CD14-positive monocyte (primary cell): Measurements from ENCODE around the gene ZNF768. TPM values are rescaled to one million over a fixed set of nuclear protein-coding genes. Genes with fewer than 3 reads are reported as not detected.

Experiments
- DNase-seq, 3 donors: peaks; one replicate each; pipeline ENCODE4 v3.0.0-alpha.2; 2011 to 2022
- H2AFZ ChIP-seq: 2 replicates; pipeline ENCODE4 v1.6.0; 2012; ENCODE audit warnings: mild to moderate bottlenecking, low read depth, low read length, inconsistent platforms; ENCODE audit not compliant: insufficient read depth, poor library complexity, severe bottlenecking
- H3K27ac ChIP-seq, 2 donors: 1 replicate in 1 of 2; 2 replicates in 1 of 2; pipeline ENCODE4 v1.5.1; 2012 to 2013; ENCODE audit warnings: low read length in 2 of 2, control low read depth in 1 of 2, inconsistent platforms in 1 of 2, low read depth in 1 of 2, mild to moderate bottlenecking in 1 of 2
- H3K27me3 ChIP-seq, 2 donors: one replicate each; pipeline versions ENCODE4 v1.6.0 to v1.6.1; 2011 to 2013; ENCODE audit warnings: low read length in 2 of 2; ENCODE audit not compliant: control insufficient read depth in 2 of 2, insufficient read depth in 2 of 2
- H3K36me3 ChIP-seq, 2 donors: replicated peaks in 1 of 2; 1 replicate in 1 of 2; 2 replicates in 1 of 2; pipeline versions ENCODE4 v1.5.1 to v1.6.1; 2012 to 2013; ENCODE audit warnings: low read length in 2 of 2, control low read depth in 1 of 2, inconsistent platforms in 1 of 2, mild to moderate bottlenecking in 1 of 2; ENCODE audit not compliant: insufficient read depth in 2 of 2, control insufficient read depth in 1 of 2
- H3K4me1 ChIP-seq, 2 donors: 1 replicate in 1 of 2; 2 replicates in 1 of 2; pipeline versions ENCODE4 v1.5.1 to v1.6.1; 2012 to 2013; ENCODE audit warnings: low read length in 2 of 2, control low read depth in 1 of 2, inconsistent platforms in 1 of 2, mild to moderate bottlenecking in 1 of 2, moderate library complexity in 1 of 2; ENCODE audit not compliant: insufficient read depth in 2 of 2, control insufficient read depth in 1 of 2
- H3K4me2 ChIP-seq: replicated peaks from 2 replicates; pipeline ENCODE3; 2012; ENCODE audit warnings: low read length, moderate library complexity, mild to moderate bottlenecking; ENCODE audit not compliant: poor library complexity, severe bottlenecking; ENCODE audit errors: extremely low read depth
- H3K4me3 ChIP-seq, 3 experiments: fragments of 200-600 bp in 1 of 3; sonication (generic) in 1 of 3; replicated peaks in 1 of 3; 1 replicate in 2 of 3; 2 replicates in 1 of 3; pipeline ENCODE4 v1.5.1; 2011 to 2013; ENCODE audit warnings: low read length in 3 of 3, mild to moderate bottlenecking in 3 of 3, control low read depth in 2 of 3, low read depth in 2 of 3, inconsistent platforms in 1 of 3, moderate library complexity in 1 of 3
- H3K79me2 ChIP-seq: 2 replicates; pipeline ENCODE4 v1.6.0; 2012; ENCODE audit warnings: mild to moderate bottlenecking, control low read depth, inconsistent platforms, low read length, moderate library complexity; ENCODE audit not compliant: insufficient read depth
- H3K9ac ChIP-seq: 2 replicates; pipeline ENCODE4 v1.6.0; 2017; ENCODE audit warnings: low read length, mild to moderate bottlenecking; ENCODE audit not compliant: insufficient read depth, poor library complexity, severe bottlenecking
- H3K9me3 ChIP-seq, 2 donors: replicated peaks in 1 of 2; 1 replicate in 1 of 2; 2 replicates in 1 of 2; pipeline versions ENCODE4 v1.5.1 to v1.6.1; 2012 to 2013; ENCODE audit warnings: low read length in 2 of 2, control low read depth in 1 of 2; ENCODE audit not compliant: control insufficient read depth in 1 of 2, insufficient read depth in 1 of 2
- H4K20me1 ChIP-seq: 2 replicates; pipeline ENCODE4 v1.6.0; 2012; ENCODE audit warnings: mild to moderate bottlenecking, low read length, control low read depth, moderate library complexity; ENCODE audit not compliant: insufficient read depth
- H3K27ac Mint-ChIP-seq, 7 donors: one replicate each; pipeline ENCODE4 v1.8.0; 2020; ENCODE audit warnings: mild to moderate bottlenecking in 7 of 7, mixed read lengths in 7 of 7, moderate library complexity in 6 of 7, inconsistent platforms in 2 of 7
- H3K27me3 Mint-ChIP-seq, 3 donors: one replicate each; pipeline ENCODE4 v1.8.0; 2021 to 2022; ENCODE audit warnings: low read depth in 3 of 3, mild to moderate bottlenecking in 3 of 3, mixed read lengths in 3 of 3, moderate library complexity in 3 of 3, inconsistent platforms in 1 of 3
- H3K36me3 Mint-ChIP-seq, 2 donors: one replicate each; pipeline ENCODE4 v1.8.0; 2020; ENCODE audit warnings: mixed read lengths in 2 of 2, inconsistent platforms in 1 of 2, mild to moderate bottlenecking in 1 of 2
- H3K4me1 Mint-ChIP-seq: one replicate; pipeline ENCODE4 v1.8.0; 2020; ENCODE audit warnings: mild to moderate bottlenecking, mixed read lengths
- H3K4me3 Mint-ChIP-seq, 2 donors: one replicate each; pipeline ENCODE4 v1.8.0; 2020; ENCODE audit warnings: mild to moderate bottlenecking in 2 of 2, mixed read lengths in 2 of 2, moderate library complexity in 1 of 2
- H3K9me3 Mint-ChIP-seq, 7 donors: one replicate each; pipeline ENCODE4 v1.8.0; 2020 to 2022; ENCODE audit warnings: mixed read lengths in 7 of 7, mild to moderate bottlenecking in 6 of 7, moderate library complexity in 6 of 7, inconsistent platforms in 2 of 7
- WGBS: methylation state at CpG from one replicate; pipeline ENCODE4 v1.1.5; 2013; ENCODE audit warnings: missing lambda C conversion rate; ENCODE audit not compliant: insufficient coverage; 5-methylcytosine and 5-hydroxymethylcytosine counted together
- intact Hi-C, 2 donors: fragments of 100-400 bp; cut with micrococcal nuclease; formaldehyde crosslinking; loops; one replicate each; pipeline versions ENCODE4 v1.15.0 to v1.15.1; 2023
- polyA plus RNA-seq, 3 donors: library from polyadenylated mRNA; depleted of rRNA in 1 of 3; unstranded in 2 of 3; stranded (reverse) in 1 of 3; fragments of 300-500 nt in 2 of 3; fragments of >200 nt in 1 of 3; fragmentation: Illumina TruSeq in 2 of 3; gene quantifications; 1 replicate in 2 of 3; 2 replicates in 1 of 3; pipeline ENCODE4 v1.2.3, GENCODE V29; 2012 to 2021
- TF ChIP-seq, protein P1 (sequence below): fragments of 200-600 bp; IDR thresholded peaks from one replicate; pipeline ENCODE4 v1.8.0; 2022; ENCODE audit warnings: antibody characterized with exemption, mild to moderate bottlenecking

Gene ZNF768
- polyA plus RNA-seq, 3 donors, result 2.8 to 13.4 (median 3.0) TPM

- Histone ChIP-seq H3K4me2 (no peak overlapping the region), H2AFZ (no peak overlapping the region), H4K20me1 (no peaks in the 10 kb centered on the region), H3K9ac (no peak overlapping the region), H3K4me1 (peaks cover 46 to 54% of the 10 kb centered on the region in 2 donors), H3K27ac (no peak overlapping the region), H3K79me2 (no peaks in the 10 kb centered on the region), H3K36me3 (no peaks in the 10 kb centered on the region), H3K27me3 (no peaks in the 10 kb centered on the region), H3K9me3 (no peaks in the 10 kb centered on the region), H3K4me3 (no peak overlapping the region)
- DNase-seq, result no peak
- Mint-ChIP-seq H3K4me1 (peaks cover 43% of the 10 kb centered on the region), H3K9me3 (no peaks in the 10 kb centered on the region), H3K36me3 (no peaks in the 10 kb centered on the region), H3K27me3 (peaks cover 3 to 6% (median 5%) of the 10 kb centered on the region in 3 donors), H3K27ac (peak overlapping the region in 2 of 7 donors; percentile 55 to 76), H3K4me3 (no peak overlapping the region)
- TF ChIP-seq, protein P1, sequence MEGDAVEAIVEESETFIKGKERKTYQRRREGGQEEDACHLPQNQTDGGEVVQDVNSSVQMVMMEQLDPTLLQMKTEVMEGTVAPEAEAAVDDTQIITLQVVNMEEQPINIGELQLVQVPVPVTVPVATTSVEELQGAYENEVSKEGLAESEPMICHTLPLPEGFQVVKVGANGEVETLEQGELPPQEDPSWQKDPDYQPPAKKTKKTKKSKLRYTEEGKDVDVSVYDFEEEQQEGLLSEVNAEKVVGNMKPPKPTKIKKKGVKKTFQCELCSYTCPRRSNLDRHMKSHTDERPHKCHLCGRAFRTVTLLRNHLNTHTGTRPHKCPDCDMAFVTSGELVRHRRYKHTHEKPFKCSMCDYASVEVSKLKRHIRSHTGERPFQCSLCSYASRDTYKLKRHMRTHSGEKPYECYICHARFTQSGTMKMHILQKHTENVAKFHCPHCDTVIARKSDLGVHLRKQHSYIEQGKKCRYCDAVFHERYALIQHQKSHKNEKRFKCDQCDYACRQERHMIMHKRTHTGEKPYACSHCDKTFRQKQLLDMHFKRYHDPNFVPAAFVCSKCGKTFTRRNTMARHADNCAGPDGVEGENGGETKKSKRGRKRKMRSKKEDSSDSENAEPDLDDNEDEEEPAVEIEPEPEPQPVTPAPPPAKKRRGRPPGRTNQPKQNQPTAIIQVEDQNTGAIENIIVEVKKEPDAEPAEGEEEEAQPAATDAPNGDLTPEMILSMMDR, result no peak
- WGBS, result 75% methylated on average over 3 of the region's 7 CpGs
- intact Hi-C loops, result no loop called here
These were observed 39.2 kb upstream of the ZNF768 start for GRCh38 chr16:30565526-30565925.

- Mint-ChIP-seq H3K9me3 (no peaks in the 10 kb centered on the region), H3K4me1 (peaks cover 44% of the 10 kb centered on the region), H3K4me3 (peak overlapping the region; percentile 94 to 97), H3K27ac (peak overlapping the region; percentile 91 to 96 (median 95)), H3K27me3 (peaks cover 3 to 6% (median 5%) of the 10 kb centered on the region in 3 donors), H3K36me3 (no peaks in the 10 kb centered on the region)
- Histone ChIP-seq H3K4me3 (peak overlapping the region; percentile 43 to 82 (median 58)), H3K4me2 (peak overlapping the region; percentile 84), H3K27me3 (no peaks in the 10 kb centered on the region), H3K4me1 (peaks cover 42 to 49% of the 10 kb centered on the region in 2 donors), H2AFZ (peak overlapping the region; percentile 94), H3K9ac (peak overlapping the region; percentile 79), H3K27ac (peak overlapping the region; percentile 71 to 85), H3K79me2 (peaks cover 10% of the 10 kb centered on the region), H4K20me1 (no peaks in the 10 kb centered on the region), H3K36me3 (no peaks in the 10 kb centered on the region), H3K9me3 (no peaks in the 10 kb centered on the region)
- TF ChIP-seq, protein P1, result no peak
- intact Hi-C loops, result no loop called here
- no peak for DNase-seq
- WGBS, result 94% methylated on average over 5 of the region's 14 CpGs
These were observed 35.7 kb upstream of the ZNF768 start for GRCh38 chr16:30562021-30562420.
